Natural killer cell treated with Interleukin-12 subunit alpha and Interleukin-12 subunit beta and Interleukin-15 and Interleukin-18, amount 100 ng/mL, for 72 hours (primary cell): ENCODE measurements around the gene RALA. TPM values are rescaled to one million over a fixed set of nuclear protein-coding genes. Genes with fewer than 3 reads are reported as not detected.

ENCODE experiments used
- ATAC-seq, 2 donors: fragments of 150-1000 bp; cut with Tn5 transposase in 1 of 2; sonication (Bioruptor Pico), chemical (Tn5 transposase) in 1 of 2; 2 replicates each; pipeline ENCODE4 v1.10.0; 2021
- DNase-seq: peaks from one replicate; pipeline ENCODE4 v3.0.0; 2022; ENCODE audit warnings: low spot score
- H3K27ac Mint-ChIP-seq, 2 donors: 1 replicate in 1 of 2; 2 replicates in 1 of 2; pipeline ENCODE4 v1.8.0; 2022; ENCODE audit warnings: mixed read lengths in 2 of 2, mild to moderate bottlenecking in 1 of 2, moderate library complexity in 1 of 2
- H3K27me3 Mint-ChIP-seq, 2 donors: 1 replicate in 1 of 2; 2 replicates in 1 of 2; pipeline ENCODE4 v1.8.0; 2022; ENCODE audit warnings: mixed read lengths in 2 of 2
- H3K36me3 Mint-ChIP-seq: one replicate; pipeline ENCODE4 v1.8.0; 2022; ENCODE audit warnings: mixed read lengths
- H3K4me1 Mint-ChIP-seq, 2 donors: 1 replicate in 1 of 2; 2 replicates in 1 of 2; pipeline ENCODE4 v1.8.0; 2022; ENCODE audit warnings: low read depth in 2 of 2, mixed read lengths in 2 of 2, mild to moderate bottlenecking in 1 of 2
- H3K4me3 Mint-ChIP-seq: one replicate; pipeline ENCODE4 v1.8.0; 2022; ENCODE audit warnings: mixed read lengths
- H3K9me3 Mint-ChIP-seq: 2 replicates; pipeline ENCODE4 v1.8.0; 2022; ENCODE audit warnings: mixed read lengths
- total RNA-seq, 2 donors: library from RNA; stranded (reverse); gene quantifications; one replicate each; pipeline ENCODE4 v1.2.3, GENCODE V29; 2022

Gene RALA
- total RNA-seq, 2 donors from 2014 or later, result 22.0 to 28.6 TPM

DNA sequence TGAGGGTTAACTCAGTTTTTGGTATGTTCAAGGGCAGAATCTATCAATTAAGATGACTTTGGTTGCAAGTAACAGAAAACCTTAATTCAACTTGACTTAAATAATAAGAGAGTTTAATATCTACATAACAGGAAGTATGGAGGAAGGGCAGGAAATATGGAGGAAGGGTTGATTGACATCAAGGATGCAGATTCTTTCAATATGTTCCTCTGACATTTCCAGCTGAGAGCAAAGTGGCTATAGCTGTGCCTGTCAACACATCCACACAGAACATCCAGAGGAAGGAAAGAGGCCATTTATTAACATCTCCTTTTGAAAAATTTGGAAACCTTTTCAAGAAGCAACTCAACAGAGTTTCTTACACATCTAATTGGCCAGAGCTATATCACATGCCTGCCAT is 19.4 kb upstream of the RALA start:
- peaks cover 17 to 22% of the 10 kb centered on the region in 2 donors for H3K27me3 Mint-ChIP-seq
- ATAC-seq (no peak), DNase-seq (no peak)
- no peak overlapping the region for H3K4me3 Mint-ChIP-seq
- H3K9me3 Mint-ChIP-seq, result no peaks in the 10 kb centered on the region
- no peaks in the 10 kb centered on the region for H3K36me3 Mint-ChIP-seq
- peaks cover 5 to 8% of the 10 kb centered on the region in 2 donors for H3K4me1 Mint-ChIP-seq
- no peak overlapping the region for H3K27ac Mint-ChIP-seq

DNA sequence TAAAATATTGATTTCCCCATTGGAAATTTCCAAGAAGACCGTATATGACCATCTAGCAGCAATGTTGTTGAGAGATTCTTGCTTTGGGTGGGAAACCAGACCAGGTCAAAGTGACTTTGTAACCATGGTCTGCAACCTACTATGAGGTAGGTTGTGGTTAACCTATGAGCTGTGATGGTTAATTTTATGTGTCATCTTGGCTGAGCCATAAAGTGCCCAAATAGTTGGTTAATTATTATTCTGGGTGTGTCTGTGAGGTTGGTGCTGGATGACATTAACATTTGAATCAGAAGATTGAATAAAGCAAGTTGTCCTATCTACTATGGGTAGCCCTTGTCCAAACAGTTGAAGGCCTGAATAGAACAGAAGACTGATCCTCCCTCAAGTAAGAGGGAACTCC is 18.3 kb upstream of the RALA start:
- peaks cover 13 to 19% of the 10 kb centered on the region in 2 donors for H3K4me1 Mint-ChIP-seq
- H3K36me3 Mint-ChIP-seq, result no peaks in the 10 kb centered on the region
- peaks cover 24 to 33% of the 10 kb centered on the region in 2 donors for H3K27me3 Mint-ChIP-seq
- no peak overlapping the region for H3K4me3 Mint-ChIP-seq
- peak in 1 of 2 donors; percentile 53 for ATAC-seq
- H3K27ac Mint-ChIP-seq, result no peak overlapping the region
- H3K9me3 Mint-ChIP-seq, result no peaks in the 10 kb centered on the region
- no peak for DNase-seq

DNA sequence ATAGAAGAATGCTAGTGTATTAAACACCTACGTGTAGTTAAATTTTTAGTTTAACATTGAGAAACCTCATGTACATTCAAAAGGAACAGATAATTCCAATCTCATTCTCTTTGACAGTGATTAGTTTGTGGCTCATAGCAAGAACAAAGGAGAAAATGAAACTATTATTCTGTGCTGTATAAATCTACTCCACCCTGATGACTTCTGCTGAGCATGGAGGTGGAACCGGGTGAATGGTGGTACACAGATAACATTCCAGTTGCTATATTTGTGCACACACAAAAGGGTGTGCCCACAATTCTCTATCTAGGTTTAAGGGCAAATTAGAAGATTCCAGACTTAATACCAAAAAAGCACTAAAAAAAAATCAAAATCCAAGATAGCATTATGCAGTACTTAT is 17.0 kb upstream of the RALA start:
- Mint-ChIP-seq H3K4me3 (no peak overlapping the region), H3K27me3 (peaks cover 29 to 43% of the 10 kb centered on the region in 2 donors), H3K9me3 (no peaks in the 10 kb centered on the region), H3K4me1 (peaks cover 13 to 25% of the 10 kb centered on the region in 2 donors), H3K36me3 (no peaks in the 10 kb centered on the region), H3K27ac (no peak overlapping the region)
- DNase-seq (no peak), ATAC-seq (no peak)

DNA sequence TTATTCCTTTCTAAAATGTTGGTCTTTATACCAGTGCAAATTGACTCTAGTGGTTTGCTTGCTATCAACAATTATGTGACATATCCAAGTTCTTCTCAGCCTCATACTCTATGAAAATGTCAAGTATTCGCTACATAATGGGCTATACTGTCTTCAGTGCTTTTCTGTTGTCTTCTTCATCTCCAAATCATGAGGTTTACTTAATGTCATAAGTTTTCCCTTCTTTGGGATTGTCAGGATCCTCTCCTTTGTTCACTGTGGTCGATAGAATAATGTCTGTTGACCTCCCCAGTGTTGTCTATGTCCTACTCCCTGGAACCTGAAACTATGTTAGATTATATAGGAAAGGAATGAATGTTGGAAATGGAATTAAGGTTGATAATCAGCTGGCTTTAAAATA is 16.4 kb upstream of the RALA start:
- Mint-ChIP-seq H3K4me3 (no peak overlapping the region), H3K27ac (no peak overlapping the region), H3K9me3 (no peaks in the 10 kb centered on the region), H3K36me3 (no peaks in the 10 kb centered on the region), H3K27me3 (peaks cover 29 to 43% of the 10 kb centered on the region in 2 donors), H3K4me1 (peaks cover 13 to 25% of the 10 kb centered on the region in 2 donors)
- no peak for ATAC-seq
- DNase-seq, result no peak

DNA sequence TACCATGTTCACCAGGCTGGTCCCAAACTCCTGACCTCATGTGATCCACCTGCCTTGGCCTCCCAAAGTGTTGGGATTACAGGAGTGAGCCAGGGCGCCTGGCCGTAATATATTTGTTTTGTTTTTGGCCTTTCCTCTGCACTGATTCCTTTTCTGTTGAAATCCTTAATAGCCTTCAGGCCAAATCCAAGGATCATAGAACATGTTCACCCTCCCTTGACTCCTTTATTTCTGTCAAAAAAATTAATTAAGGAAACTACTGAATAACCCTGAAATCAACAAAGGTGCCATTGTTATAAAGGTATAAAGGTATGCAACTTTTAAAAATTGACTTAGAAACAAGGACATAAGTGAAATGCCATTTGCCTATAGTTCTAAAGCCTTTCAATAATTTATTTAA is 15.5 kb upstream of the RALA start:
- Mint-ChIP-seq H3K27ac (no peak overlapping the region), H3K9me3 (no peaks in the 10 kb centered on the region), H3K4me3 (no peak overlapping the region), H3K27me3 (peaks cover 33 to 49% of the 10 kb centered on the region in 2 donors), H3K4me1 (peaks cover 13 to 25% of the 10 kb centered on the region in 2 donors), H3K36me3 (no peaks in the 10 kb centered on the region)
- ATAC-seq, result no peak
- DNase-seq, result no peak

DNA sequence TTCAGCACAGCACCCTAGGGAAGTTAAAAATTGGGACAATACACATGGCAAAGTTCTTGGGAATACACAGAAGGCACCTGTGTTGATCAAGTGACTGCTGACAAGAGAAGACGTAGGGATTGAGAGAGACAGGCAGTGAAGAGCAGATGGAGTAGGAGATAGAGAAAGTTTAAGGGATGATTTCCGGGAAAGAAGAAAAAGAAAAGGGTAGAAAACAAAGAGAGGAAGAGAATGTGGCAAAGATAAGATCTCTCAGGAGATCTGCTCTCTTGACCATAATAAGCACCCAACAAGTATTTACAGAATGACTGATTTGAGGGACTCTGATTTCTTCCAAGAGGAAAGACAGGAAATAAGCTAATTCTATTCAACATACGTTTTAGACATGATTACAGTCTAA is 15.1 kb upstream of the RALA start:
- peaks cover 33 to 51% of the 10 kb centered on the region in 2 donors for H3K27me3 Mint-ChIP-seq
- H3K4me3 Mint-ChIP-seq, result no peak overlapping the region
- no peak for ATAC-seq
- peaks cover 13 to 25% of the 10 kb centered on the region in 2 donors for H3K4me1 Mint-ChIP-seq
- no peak for DNase-seq
- no peaks in the 10 kb centered on the region for H3K9me3 Mint-ChIP-seq
- H3K27ac Mint-ChIP-seq, result no peak overlapping the region
- no peaks in the 10 kb centered on the region for H3K36me3 Mint-ChIP-seq

DNA sequence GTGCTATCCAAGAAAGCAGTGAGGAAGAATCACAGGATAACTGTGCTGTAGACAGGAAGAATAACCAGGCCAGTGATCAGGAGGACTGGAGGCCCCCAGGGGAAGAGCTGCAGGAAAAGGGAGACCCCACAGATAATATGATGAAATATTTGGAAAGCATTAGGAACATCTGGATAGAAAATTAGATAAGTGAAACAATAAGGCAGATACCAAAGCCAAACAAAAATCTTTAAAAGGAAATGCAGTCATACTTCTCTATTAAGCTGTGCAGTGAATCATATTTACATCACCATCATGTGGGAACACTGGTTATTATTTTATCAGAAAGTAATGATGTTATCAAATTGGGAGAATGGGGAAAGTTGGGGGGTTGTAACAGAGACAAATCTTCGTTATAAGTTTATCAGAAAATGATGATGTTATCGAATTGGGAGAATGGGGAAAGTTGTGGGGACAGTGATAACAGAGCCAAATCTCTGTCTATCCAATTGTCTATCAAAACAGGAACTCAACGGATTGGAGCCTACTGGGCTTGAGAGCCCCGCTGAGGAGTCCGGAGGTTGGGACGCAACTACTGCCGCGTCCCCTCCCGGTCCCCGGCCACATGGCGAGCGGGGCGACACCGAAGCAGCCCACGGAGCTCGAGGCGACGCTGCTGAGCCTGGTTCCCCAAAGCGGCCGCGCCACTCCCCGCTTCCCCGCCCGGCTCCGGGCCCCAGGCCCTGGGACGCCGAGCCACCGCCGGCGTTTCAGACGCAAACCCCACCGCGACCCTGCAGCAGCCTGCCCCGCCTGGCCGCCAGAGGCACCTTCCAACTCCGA is 14.0 kb upstream of the RALA start:
- Mint-ChIP-seq H3K36me3 (no peaks in the 10 kb centered on the region), H3K27ac (peak overlapping the region in 1 of 2 donors; percentile 10), H3K27me3 (peaks cover 31 to 50% of the 10 kb centered on the region in 2 donors), H3K4me1 (peaks cover 13 to 25% of the 10 kb centered on the region in 2 donors), H3K9me3 (no peaks in the 10 kb centered on the region), H3K4me3 (peak overlapping the region; percentile 53)
- DNase-seq (no peak), ATAC-seq (peak; percentile 31 to 65)

DNA sequence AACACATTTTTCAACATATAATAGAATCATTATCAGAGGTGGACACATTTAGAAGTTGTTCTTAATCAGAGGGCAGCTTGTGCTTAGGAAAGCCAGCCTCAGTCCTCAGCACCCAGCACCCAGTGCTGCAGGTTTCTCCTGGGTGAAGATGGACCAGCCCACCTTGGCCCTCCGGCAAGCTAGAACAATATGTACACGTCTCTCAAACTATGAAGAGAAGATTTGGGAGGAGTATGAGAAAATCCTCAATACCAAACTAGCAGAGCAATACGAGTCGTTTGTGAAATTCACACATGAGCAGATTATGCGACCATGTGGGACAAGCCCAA is 13.5 kb upstream of the RALA start:
- ATAC-seq (no peak), DNase-seq (no peak)
- Mint-ChIP-seq H3K27me3 (peaks cover 31 to 50% of the 10 kb centered on the region in 2 donors), H3K4me3 (peak overlapping the region; percentile 16), H3K27ac (no peak overlapping the region), H3K9me3 (no peaks in the 10 kb centered on the region), H3K4me1 (peaks cover 13 to 25% of the 10 kb centered on the region in 2 donors), H3K36me3 (no peaks in the 10 kb centered on the region)

DNA sequence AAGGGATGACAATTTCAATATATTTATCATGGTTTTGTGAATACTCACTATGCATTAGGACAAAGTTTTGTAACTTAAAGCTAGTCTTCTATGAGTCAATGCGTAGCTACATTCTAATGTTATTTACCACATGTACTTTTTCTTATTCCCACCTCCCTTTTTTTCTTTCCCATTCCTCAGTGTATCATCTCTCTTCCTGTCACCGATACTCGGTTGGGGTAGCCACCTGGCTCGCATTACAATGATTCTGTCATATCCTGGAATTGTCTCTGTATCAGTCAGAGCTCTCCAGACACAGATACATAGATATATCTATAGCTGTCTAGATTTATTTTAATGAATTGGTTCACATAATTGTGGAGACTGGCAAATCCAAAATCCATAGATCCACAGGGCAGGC is 9.8 kb upstream of the RALA start:
- no peaks in the 10 kb centered on the region for H3K36me3 Mint-ChIP-seq
- no peaks in the 10 kb centered on the region for H3K9me3 Mint-ChIP-seq
- H3K4me3 Mint-ChIP-seq, result no peak overlapping the region
- H3K4me1 Mint-ChIP-seq, result peaks cover 9 to 19% of the 10 kb centered on the region in 2 donors
- no peak overlapping the region for H3K27ac Mint-ChIP-seq
- H3K27me3 Mint-ChIP-seq, result peaks cover 29 to 51% of the 10 kb centered on the region in 2 donors
- ATAC-seq (no peak), DNase-seq (no peak)

DNA sequence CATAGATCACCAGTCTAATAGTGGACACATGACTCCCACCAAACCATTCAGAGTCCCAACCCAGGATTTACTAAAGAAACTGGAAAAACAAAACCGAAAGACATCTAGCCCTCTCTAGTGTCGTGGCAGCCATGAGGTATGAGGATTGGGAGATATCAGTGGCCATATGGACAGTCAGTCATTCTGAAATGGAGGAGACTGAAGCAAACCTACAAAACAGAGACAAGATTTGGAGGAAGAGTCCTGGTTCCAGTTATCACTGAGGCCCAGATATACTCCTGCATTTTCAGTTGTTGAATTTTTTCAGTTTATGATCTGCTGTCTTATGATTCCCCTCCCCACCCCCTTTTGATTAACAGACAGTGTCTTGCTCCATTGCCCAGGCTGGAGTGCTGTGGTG is 9.1 kb upstream of the RALA start:
- H3K4me1 Mint-ChIP-seq, result peaks cover 4 to 13% of the 10 kb centered on the region in 2 donors
- H3K27ac Mint-ChIP-seq, result no peak overlapping the region
- H3K36me3 Mint-ChIP-seq, result no peaks in the 10 kb centered on the region
- H3K9me3 Mint-ChIP-seq, result no peaks in the 10 kb centered on the region
- ATAC-seq, result no peak
- no peak overlapping the region for H3K4me3 Mint-ChIP-seq
- peaks cover 24 to 44% of the 10 kb centered on the region in 2 donors for H3K27me3 Mint-ChIP-seq
- no peak for DNase-seq

DNA sequence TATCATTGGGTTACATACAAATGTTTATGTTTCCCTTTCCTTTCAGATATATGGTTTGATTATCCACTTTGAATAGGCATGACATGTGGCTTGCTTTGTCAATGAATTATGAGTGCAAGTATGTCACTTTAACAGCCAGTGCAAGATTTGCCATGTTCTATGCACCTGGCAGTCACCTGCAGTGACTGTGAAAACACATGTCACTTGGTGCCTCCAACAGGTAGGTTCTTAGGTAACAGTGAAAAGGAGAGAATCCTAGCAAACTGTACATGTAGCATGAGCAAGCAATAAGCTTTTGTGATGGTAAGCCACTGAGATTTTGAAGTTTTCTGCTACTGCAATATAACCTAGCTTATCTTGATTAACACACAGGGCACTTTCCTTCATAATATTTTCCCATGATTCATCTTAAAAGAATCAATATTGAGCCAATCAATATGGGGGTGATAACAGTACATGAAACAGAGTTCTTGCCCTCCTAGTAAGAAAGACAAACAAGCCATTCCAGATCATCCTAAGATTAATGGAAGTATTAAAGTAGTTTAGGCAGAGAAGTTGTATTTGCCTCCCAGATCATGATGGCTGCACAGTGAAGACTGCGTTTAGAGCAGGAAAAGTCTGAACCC is 7.9 kb upstream of the RALA start:
- no peak overlapping the region for H3K4me3 Mint-ChIP-seq
- ATAC-seq (no peak), DNase-seq (no peak)
- no peaks in the 10 kb centered on the region for H3K9me3 Mint-ChIP-seq
- peaks cover 0 to 3% of the 10 kb centered on the region in 2 donors for H3K4me1 Mint-ChIP-seq
- H3K27me3 Mint-ChIP-seq, result peaks cover 18 to 32% of the 10 kb centered on the region in 2 donors
- no peaks in the 10 kb centered on the region for H3K36me3 Mint-ChIP-seq
- no peak overlapping the region for H3K27ac Mint-ChIP-seq

DNA sequence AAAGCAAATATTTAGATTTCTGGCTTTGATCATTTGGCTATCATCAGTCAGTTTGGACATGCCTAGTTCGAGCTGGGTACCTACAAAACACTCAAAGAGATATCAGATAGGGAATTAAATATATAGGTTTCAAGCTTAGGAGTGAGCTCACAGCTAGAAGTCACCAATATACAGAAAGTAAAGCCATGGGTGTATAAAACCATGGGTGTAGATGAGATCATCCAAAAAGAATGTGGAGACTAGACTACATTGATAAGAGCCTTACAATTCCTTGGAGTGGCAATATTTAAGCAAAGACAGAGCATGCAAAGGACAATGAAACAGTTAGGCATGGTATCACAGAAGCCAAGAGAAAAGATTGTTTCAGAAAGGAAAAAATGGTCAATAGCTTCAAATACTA is 7.2 kb upstream of the RALA start:
- no peak overlapping the region for H3K4me3 Mint-ChIP-seq
- peaks cover 15 to 27% of the 10 kb centered on the region in 2 donors for H3K27me3 Mint-ChIP-seq
- DNase-seq (no peak), ATAC-seq (no peak)
- no peaks in the 10 kb centered on the region for H3K9me3 Mint-ChIP-seq
- no peaks in the 10 kb centered on the region for H3K4me1 Mint-ChIP-seq
- no peak overlapping the region for H3K27ac Mint-ChIP-seq
- H3K36me3 Mint-ChIP-seq, result no peaks in the 10 kb centered on the region

DNA sequence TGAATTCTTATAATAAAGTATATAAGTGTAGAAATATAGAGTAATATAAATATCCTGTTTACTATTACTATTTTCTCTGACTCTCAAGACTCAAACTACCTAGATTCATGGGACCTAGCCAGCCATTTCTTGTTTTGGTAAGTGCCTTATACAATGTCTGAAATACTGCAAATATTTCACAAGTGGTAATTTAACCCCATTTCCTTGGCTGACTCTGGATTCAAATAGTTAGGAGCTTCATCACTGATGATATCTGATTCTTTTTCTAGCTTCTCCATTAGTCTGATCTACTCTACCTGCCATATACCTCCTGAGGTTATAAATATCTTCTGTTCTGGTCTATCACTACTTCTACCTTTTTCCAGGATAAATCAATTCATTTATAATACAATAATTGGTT is 6.4 kb upstream of the RALA start:
- no peaks in the 10 kb centered on the region for H3K36me3 Mint-ChIP-seq
- no peak overlapping the region for H3K27ac Mint-ChIP-seq
- peaks cover 3% of the 10 kb centered on the region in 2 donors for H3K4me1 Mint-ChIP-seq
- ATAC-seq, result no peak
- H3K4me3 Mint-ChIP-seq, result no peak overlapping the region
- no peak for DNase-seq
- H3K27me3 Mint-ChIP-seq, result peaks cover 15 to 27% of the 10 kb centered on the region in 2 donors
- H3K9me3 Mint-ChIP-seq, result no peaks in the 10 kb centered on the region

DNA sequence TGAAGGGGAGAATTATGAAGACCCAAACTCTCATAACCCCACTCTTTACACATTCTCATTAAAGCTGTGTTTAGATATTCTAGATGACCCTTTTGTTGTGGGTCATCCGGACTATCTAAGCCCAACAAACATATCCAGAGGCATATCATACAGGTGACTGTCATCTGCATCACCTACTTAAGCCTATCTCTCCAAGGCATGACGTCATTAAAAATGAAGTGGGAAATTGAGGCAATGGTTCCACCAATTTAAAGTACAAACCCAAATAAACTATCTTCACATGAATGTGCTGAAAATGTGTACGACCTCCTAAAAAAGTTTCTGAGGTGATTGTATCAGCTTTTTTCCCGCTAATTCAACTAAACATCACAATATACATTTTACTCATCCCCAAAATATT is 4.5 kb upstream of the RALA start:
- H3K4me3 Mint-ChIP-seq, result no peak overlapping the region
- H3K27ac Mint-ChIP-seq, result no peak overlapping the region
- peaks cover 10 to 12% of the 10 kb centered on the region in 2 donors for H3K4me1 Mint-ChIP-seq
- ATAC-seq (no peak), DNase-seq (no peak)
- peaks cover 12 to 15% of the 10 kb centered on the region in 2 donors for H3K27me3 Mint-ChIP-seq
- no peaks in the 10 kb centered on the region for H3K36me3 Mint-ChIP-seq
- no peaks in the 10 kb centered on the region for H3K9me3 Mint-ChIP-seq
